ENCODE results near the gene PPP4R2.

PPP4R2 gene

DNA sequence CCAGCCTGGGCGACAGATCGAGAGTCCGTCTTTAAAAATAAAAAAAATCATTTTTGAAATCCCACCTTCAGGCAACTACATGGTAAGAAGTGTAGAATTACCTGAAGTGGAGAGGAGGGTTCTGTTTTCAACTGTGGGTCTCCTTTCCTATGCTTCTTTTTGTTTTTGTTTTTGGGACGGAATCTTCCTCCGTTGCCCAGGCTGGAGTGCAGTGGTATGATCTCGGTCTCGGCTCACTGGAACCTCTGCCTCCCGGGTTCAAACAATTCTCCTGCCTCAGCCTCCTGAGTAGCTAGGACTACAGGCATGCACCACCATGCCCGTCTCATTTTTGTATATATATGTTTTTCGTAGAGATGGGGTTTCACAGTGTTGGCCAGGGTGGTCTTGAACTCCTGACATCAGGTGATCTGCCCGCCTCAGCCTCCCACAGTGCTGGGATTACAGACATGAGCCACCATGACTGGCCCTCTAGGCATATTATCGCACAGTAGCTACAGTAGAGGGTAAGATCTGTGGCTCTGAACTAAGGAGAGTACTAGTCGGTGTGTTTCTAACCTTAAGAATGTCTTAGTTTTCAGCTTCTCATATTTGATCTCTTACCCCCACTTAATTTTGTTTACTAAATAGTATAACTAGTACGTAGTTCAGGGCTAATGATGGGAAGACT, 73.3 kb downstream of the PPP4R2 start:
- no peak for DNase-seq (ENCODE audit: low spot score)

DNA sequence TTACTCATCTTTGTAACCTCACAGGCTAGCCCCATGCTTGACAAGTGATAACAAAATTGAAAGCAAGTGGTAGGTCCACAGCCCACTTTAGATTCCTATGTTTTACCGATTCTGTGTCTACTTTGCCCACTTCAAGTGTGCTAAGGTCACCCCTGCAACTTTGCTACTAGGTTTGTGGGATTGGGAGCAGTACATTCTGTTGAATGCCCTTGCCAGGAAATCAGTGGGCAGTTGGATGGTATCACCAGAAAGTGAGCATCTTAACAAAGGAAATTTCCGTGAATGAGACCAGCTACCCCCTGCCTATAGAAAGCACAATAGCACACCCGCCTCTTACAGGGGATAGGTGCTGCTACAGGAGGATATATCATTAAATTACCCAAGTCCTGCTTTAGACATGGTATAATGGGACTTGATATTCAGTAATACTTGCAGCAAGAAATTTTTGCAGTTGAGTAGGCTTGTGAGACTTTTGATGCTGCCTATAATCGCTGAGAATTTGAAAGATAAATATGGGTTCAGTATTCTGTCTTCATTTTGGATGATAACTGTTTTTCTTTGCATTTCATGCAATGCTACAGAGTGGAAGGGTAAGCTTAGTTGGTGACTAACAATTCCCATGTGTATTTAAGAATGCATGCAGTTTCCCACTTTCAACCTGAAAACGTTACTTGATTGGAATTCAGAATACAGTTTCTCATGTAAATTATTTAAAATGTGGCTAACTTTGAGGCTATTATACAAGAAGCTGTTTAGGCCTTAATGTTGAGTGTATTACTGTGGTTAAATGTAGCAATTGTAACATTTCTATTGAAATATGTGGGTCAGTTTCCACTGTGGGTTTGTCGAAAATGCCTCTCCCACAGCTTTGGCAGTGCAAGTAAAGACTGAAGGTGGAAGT, 74.3 kb downstream of the PPP4R2 start:
- DNase-seq (ENCODE audit: low spot score): no peak

DNA sequence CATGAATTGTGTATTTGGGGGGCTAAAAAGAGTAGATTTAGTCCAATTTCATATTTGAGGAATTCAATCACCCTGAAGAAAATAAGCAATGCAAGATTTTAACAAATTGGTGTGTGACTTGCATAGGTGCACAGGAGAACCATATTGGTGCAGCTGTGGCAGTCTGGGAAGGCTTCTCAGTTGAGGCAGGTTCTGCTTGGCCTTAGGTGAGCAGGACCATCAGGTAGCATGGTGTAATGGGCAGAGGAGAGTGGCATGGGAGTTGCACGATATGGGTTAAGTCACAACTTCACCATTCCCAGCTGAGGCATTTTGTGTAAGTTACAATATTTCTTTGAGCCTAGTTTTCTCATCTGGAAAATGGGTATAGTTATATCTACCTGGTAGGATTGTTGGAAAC, 75.3 kb downstream of the PPP4R2 start:
- no peak for DNase-seq (ENCODE audit: low spot score)

DNA sequence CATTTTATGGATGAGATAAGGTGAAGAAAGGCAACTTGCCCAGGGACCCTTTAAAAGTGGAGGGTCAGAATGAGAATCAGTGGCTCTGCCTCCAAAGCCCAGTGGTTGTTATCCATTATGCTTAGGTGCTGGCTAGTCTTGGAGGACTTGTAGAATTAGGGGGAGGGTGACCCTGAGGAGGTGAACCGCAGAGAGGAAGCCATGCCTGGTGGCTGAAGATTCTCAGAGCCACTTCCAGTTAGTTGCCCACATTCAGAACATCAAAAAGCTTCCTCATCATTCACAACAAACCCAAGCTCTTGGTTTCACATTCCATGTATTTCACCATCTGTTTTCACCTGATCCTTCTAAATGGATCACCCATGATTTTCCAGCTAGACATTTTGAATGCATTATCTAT, 76.0 kb downstream of the PPP4R2 start:
- DNase-seq (ENCODE audit: low spot score): no peak

DNA sequence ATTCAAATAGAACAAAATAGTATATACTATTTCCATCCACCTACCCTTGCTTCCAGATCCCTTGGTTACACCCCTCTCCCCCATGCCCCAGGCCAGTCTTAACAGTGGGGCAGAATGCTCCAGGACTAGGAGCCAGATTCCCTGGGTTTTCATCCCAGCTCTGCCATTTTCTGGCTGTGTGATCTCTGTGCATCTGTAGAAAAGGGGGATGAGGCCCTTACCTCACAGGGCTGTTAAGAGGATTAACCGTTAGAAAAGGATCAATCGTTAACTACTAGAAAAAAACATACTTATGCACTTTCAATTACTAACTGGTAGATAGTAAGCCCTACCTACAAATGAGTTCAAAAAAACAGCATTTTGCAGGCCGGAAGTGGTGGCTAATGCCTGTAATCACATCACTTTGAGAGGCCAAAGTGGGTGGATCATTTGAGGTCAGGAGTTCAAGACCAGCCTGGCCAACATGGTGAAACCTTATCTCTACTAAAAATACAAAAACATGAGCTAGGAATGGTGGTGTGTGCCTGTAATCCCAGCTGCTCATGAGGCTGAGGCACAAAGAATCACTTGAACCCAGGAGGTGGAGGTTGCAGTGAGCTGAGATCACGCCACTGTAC, 76.6 kb downstream of the PPP4R2 start:
- DNase-seq (ENCODE audit: low spot score): no peak

DNA sequence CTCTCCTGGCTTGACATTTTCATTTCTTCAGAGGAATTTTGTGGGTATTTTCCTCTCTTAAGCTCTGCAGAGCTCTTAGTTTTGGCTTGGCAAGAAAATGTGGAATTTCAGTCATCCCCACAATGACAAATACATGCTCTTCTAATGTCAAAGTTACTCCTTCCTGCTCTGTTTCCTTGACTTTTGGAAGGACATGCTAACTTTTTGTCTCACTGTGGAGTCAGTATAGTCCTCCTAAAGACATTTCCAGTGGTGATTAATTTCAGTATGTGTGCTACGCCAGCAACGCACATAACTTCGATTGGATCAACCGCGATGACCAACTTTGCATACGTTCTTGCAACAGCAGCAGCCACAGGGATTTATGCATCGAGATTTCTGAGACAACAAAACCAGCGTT, 78.2 kb downstream of the PPP4R2 start:
- DNase-seq (ENCODE audit: low spot score): no peak

DNA sequence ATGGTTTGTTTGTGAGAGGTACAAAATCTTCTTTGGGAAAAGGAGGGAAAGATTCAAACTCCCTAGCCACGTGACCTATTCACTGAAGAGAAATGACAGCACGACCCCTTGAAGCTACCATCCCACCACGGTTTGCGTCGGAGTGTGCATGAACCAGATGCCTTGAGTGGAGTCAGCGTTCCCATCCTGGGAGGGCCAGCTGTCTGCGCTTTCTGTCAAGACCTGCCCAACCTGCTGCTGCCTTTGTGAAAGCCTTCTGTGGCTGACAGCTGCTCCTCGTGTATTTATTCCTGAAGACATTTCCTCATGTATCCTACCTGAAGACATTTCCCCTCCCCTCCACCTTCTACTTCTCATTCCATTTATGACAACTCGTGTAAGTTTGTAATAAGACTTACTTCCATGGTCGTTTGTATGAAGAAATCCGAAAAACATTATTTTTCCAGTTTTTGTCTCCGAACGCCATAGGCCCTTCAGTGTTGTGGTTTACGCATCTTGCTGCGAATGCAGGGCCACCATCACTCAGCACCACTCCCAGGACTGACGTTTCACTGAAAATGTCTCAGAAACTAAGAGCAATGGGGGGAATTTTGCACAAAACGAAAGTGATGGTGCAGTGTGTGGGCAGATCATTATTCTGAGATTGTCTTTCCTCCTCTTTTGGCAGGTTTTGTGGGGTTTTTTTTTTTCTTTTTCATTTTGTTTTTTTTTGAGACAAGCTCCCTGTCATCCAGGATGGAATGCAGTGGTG, 83.8 kb downstream of the PPP4R2 start:
- DNase-seq (ENCODE audit: low spot score): no peak

DNA sequence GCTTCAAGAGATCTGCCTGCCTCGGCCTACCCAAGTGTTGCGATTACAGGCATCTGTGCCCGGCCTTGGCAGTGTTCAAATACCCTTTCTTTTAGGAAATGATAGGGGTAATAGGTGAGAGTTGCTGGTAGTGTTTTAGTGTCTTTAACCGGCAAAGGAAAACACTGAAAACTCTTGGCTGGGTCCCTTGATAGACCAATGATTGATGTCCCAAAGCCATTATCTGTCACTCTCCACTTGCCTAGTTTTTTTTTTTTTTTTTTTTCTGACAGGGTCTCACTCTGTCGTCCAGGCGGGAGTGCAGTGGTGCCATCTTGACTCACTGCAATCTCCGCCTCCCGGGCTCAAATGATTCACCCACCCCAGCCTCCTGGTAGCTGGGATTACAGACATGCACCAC, 84.5 kb downstream of the PPP4R2 start:
- no peak for DNase-seq (ENCODE audit: low spot score)

DNA sequence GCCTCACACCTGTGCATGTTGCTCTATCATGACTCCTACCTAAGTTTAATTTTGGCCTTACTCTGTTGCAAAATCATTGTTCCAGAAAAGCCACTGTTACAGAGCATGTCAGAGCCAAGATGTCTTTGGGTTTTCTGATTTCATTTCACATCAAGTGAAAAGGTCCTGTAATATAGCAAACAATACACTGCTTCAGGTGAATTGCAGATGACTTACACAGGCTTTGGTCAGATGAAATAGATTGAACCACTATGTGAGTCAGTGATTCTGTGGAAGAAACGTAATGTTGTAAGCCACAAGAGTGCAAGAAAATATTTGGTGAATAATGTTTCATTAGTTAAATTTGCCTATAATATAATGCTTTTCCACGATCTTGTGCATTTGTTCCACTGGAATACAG, 87.6 kb downstream of the PPP4R2 start:
- no peak for DNase-seq (ENCODE audit: low spot score)

DNA sequence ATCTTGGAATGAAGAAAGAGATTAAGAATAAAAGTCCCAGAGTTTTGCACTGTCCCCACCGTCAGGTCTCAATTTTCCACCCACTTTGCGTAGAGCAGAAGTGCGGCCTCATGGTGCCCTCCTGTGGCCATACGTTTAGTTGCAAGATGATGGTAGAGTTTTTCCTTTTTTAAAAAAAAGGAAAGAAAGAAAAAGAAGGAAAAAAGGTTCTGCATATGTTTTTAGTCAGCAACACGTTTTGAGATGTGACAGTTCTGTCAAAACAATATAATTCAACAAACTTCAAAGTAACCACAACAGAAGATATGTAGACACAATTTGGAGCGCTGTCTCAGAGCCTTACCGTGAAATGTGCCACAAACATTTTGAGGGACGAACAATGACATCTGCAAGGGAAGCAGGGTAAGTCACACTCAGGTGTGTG, 89.5 kb downstream of the PPP4R2 start:
- peak; percentile 47 for DNase-seq (ENCODE audit: low spot score)

DNA sequence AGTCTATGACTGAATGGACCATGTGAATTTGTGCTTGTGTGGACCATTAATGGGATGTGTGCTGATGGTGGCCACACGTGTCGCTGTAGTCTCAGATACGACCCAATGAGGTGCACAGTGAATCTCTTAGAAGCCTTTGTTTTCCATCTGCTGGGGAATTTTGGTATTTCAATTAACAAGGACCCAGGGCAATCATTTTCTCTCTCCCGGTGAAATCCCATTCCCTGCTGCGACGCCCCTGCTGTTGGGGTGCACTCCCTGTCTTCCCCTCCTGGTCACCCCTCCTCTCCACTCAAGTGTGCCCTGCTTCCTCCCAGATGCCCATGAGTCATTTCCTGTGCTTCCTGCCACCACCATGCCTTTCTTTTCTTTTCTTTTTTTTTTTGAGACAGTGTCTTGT, 97.5 kb downstream of the PPP4R2 start:
- DNase-seq (ENCODE audit: low spot score): peak; percentile 8

DNA sequence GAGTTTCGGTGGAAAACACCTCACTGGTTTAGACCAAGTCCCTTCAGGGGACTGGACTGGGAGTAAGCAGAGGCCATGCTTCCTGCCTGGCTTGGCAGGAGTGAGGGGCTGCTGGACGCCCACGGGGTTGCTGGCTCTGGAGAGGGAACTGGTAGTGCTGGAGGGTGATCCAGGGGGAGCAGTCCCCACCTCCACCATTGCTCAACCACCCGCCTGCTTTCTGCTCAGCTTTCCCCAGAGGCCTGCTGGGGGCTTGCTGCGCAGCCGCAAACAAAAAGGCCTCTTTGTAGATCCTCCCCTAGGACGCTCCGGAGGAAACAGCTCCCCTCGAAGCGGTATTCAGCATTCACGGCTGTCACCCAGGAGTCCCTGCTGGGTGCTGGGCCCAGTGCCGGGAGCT, 98.3 kb downstream of the PPP4R2 start:
- no peak for DNase-seq (ENCODE audit: low spot score)

DNA sequence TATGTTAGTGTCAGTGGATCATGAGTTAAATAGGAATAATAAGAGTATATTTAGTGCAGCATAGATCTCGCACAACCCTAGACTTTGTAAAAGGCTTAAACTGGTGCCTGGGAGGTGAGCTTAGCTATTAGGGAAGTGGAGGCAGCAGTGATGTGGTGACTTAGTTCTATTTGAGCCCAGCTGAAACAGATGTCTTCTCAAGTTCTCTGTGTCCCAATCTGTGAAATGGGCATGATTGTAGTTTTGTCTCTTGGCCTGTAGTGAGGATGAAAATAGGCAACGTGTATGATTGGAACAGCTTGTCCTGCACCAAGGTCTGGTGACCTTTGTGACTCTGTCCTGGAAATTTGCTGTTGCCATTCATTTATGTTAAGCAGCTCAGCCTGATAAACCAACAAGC, 99.6 kb downstream of the PPP4R2 start:
- DNase-seq (ENCODE audit: low spot score): no peak

DNA sequence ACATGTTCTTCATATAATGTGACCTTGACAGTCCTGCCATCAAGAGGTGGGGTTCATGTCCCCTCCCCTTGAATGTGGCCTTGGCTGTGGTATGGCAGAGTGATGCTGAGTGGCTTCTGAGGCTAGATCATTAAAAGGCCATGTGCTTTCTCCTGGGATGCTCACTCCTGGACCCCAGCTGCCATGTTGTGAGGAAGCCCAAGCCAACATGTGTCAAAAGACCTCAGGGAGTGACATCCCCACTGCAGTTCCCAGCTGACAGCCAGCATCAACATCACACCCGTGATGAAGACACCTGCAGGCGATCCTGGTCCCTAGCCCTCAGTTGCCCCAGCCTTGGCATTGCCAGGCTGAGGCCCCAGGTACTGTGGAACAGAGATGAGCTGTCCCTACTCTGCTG, 101.4 kb downstream of the PPP4R2 start:
- no peak for DNase-seq (ENCODE audit: low spot score)

DNA sequence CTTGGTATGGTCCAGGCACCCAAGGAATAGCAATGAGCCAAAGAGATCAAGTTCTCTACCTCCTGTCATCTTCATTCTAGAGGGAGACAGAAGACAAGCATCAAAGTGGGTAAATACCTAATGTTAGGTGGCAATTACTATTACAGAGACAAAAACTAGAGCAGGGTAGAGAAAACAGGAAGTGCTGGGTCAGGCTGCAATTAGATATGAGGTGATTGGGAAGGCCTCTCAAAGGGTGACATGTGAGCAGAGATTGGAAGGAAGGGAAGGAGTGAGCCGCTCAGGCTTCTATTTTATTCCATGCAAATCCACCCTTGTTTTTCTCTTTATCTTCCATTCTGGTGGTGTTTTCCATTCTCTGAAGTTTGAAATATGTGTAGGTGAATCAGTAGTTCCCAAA, 102.3 kb downstream of the PPP4R2 start:
- no peak for DNase-seq (ENCODE audit: low spot score)

DNA sequence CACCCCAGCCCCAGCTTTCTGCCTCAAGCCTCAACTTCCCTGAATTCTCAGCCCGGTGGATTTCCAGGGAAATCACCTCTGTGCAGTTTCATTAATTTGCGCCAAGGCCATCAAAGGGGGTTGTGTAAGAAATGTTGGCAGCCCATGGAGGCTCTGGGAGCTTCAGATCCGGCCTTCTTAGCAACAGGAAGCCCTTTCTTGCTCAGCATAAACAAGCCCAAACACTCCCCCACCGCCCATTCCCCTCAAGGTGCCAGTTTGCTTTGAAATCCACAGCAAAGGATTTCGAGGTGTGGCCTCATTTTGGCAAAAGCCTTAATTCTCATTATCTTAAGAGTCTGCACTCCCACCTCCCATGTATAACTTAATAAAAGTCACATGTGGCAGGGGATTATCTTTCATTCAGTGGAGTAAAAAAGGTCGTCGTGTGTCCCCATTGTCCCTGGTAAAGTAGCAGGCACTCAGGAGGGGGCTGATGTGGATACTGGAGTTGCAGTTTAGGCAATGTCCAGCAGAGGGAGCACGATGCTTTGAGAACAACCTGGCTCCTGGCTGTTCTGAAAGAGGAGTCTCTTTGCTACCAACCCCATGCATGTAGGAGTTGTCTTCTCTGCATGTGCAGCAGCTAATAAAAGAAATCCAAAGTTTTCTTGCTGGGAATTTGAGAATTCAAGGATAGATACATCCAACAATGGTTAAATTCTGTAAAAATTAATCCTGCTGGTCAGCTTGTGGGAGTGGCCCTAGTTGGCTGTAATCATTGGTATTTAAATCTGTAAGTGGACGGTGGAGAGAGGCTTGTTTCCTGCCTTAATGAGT, 104.3 kb downstream of the PPP4R2 start:
- DNase-seq (ENCODE audit: low spot score): peak; percentile 82

DNA sequence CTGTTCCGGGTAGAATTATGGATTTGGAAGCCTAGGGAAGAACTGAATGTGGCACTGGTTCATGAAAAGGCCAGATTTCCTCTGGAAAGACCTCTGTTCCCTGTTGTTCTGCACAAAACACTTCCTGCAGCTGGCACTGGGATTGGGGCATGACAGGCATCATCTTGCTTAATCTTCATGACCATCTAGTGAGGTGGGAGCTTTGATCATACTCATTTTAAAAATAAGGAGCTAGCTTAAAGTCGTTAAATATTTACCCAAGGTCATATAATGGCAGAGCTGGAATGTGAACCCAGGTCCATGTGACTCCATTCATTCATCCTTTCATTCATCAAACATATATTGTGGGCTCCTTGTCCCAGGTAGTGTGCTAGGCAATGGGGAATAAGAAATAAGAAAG, 105.3 kb downstream of the PPP4R2 start:
- no peak for DNase-seq (ENCODE audit: low spot score)

DNA sequence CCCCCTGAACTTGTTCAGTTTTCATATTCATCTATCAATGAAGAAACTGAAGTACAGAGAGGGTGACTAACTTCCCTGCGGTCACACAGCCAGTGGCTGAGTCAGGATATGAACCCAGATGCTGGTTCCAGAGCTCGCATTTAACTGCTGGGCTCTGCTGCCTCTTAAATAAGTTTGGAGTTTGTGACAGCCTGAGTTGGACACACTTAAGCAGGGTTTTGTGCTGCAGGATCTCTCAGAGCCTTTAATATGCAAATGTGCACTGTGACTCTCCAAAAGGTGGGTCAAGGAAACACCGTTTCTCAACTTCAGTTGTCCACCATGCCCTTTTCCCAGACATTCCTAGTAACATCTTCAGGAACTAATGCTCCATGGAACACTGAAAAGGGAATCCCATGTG, 110.6 kb downstream of the PPP4R2 start:
- no peak for DNase-seq (ENCODE audit: low spot score)

DNA sequence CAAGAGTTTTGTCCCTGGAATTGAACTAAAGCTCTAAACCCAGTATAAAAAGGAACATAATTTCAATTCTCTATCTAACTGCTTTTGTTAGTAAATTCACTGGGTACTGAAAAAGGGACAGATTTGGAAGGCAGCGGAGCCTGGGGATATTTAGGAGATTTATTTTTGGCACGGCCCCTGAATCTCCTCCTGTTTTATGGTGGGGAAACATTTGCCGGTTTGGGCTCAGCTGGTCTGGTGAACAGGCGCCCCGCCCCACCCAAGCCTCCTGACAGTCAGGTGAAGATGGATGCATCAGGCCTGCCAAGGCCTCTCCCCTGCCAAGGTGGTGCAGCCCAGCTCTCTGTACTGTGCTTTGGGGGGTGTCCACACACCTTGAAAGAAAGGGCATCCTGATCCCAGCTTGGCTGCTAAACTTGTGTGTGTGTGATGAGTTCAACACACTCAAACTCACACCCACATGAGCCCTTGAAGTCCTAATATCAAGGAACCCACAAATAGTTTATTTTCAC, 111.1 kb downstream of the PPP4R2 start:
- DNase-seq (ENCODE audit: low spot score): no peak

DNA sequence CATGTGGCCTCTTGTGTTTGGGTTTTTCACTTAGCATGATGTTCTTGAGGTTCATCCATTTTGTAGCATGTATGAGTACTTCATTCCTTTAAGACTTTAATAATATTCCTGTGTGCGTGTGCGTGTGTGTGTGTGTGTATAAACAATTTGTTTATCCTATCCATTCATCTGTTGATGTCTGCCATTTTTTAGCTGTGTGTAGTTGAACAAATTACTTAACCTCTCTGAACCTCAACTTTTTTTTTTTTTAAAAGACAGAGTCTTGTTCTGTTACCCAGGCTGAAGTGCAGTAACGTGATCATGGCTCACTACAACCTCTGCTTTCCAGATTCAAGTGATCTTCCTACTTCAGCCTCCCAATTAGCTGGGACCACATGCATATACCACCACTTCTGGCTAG, 112.1 kb downstream of the PPP4R2 start:
- no peak for DNase-seq (ENCODE audit: low spot score)

DNA sequence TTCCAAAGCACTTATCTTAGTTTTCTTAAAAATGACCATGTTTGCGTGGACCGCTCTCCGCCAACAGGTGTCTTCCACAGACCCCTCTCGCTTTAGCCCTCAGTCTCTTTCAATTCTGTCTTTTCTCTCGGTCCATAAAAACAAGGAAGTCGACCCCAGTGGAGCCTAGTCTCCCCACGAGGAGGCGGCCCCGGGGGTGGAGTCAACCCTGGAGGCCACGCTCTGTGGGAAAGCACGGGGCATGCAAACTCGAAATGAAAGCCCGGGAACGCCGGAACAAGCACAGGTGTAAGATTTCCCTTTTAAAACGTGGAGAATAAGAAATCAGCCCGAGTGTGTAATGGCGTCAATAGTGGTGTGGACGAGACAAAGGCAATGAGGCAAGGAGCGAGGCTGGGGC, 113.9 kb downstream of the PPP4R2 start:
- no peak for DNase-seq (ENCODE audit: low spot score)
